IPS-11a (cell line): ENCODE data around the gene AUTS2.

ENCODE experiments used
- H3K4me3 ChIP-seq: one replicate; pipeline ENCODE4 v1.5.1; 2013; ENCODE audit warnings: low read depth, low read length, control low read depth

Gene AUTS2

GRCh38 chr7:70500261-70500660 is 902.0 kb downstream of the AUTS2 start:
- no peak overlapping the region for H3K4me3 ChIP-seq

- no peak overlapping the region for H3K4me3 ChIP-seq
Observed at GRCh38 chr7:70502117-70502863, 904.0 kb downstream of the AUTS2 start.

- H3K4me3 ChIP-seq = no peak overlapping the region
Observed at GRCh38 chr7:70504254-70504653, 906.0 kb downstream of the AUTS2 start.

- no peak overlapping the region for H3K4me3 ChIP-seq
Observed at GRCh38 chr7:70505468-70505867, 907.2 kb downstream of the AUTS2 start.

GRCh38 chr7:70505886-70506285 is 907.6 kb downstream of the AUTS2 start:
- H3K4me3 ChIP-seq = no peak overlapping the region

GRCh38 chr7:70506434-70506833 is 908.2 kb downstream of the AUTS2 start:
- no peak overlapping the region for H3K4me3 ChIP-seq

- H3K4me3 ChIP-seq = no peak overlapping the region
Observed at GRCh38 chr7:70512144-70512543, 913.9 kb downstream of the AUTS2 start.

GRCh38 chr7:70512761-70513160 is 914.5 kb downstream of the AUTS2 start:
- H3K4me3 ChIP-seq = no peak overlapping the region

- H3K4me3 ChIP-seq = no peak overlapping the region
Observed at GRCh38 chr7:70520611-70521010, 922.3 kb downstream of the AUTS2 start.

- H3K4me3 ChIP-seq = no peak overlapping the region
Observed at GRCh38 chr7:70523249-70523988, 925.1 kb downstream of the AUTS2 start.

GRCh38 chr7:70523989-70524351 is 925.7 kb downstream of the AUTS2 start:
- no peak overlapping the region for H3K4me3 ChIP-seq

GRCh38 chr7:70525991-70526390 is 927.7 kb downstream of the AUTS2 start:
- no peak overlapping the region for H3K4me3 ChIP-seq

GRCh38 chr7:70527520-70528115 is 929.3 kb downstream of the AUTS2 start:
- H3K4me3 ChIP-seq = no peak overlapping the region

- no peak overlapping the region for H3K4me3 ChIP-seq
Observed at GRCh38 chr7:70529436-70529835, 931.2 kb downstream of the AUTS2 start.

GRCh38 chr7:70529914-70530585 is 931.8 kb downstream of the AUTS2 start:
- H3K4me3 ChIP-seq = no peak overlapping the region

GRCh38 chr7:70533614-70534013 is 935.3 kb downstream of the AUTS2 start:
- H3K4me3 ChIP-seq = no peak overlapping the region

- no peak overlapping the region for H3K4me3 ChIP-seq
Observed at GRCh38 chr7:70539205-70539604, 940.9 kb downstream of the AUTS2 start.

GRCh38 chr7:70539617-70540016 is 941.3 kb downstream of the AUTS2 start:
- no peak overlapping the region for H3K4me3 ChIP-seq

- no peak overlapping the region for H3K4me3 ChIP-seq
Observed at GRCh38 chr7:70540641-70541040, 942.4 kb downstream of the AUTS2 start.

GRCh38 chr7:70542750-70543376 is 944.6 kb downstream of the AUTS2 start:
- H3K4me3 ChIP-seq = no peak overlapping the region

GRCh38 chr7:70544016-70544415 is 945.7 kb downstream of the AUTS2 start:
- H3K4me3 ChIP-seq = no peak overlapping the region
